Aorta (tissue), 5 donors: Measurements from ENCODE around the gene NGFR. TPM values are rescaled to one million over a fixed set of nuclear protein-coding genes. Genes with fewer than 3 reads are reported as not detected.

ENCODE experiments used
- ATAC-seq: fragments of 200-7000 bp; cut with Tn5 transposase; one replicate; pipeline ENCODE4 v1.9.1; 2022; ENCODE audit warnings: moderate library complexity; ENCODE audit not compliant: low FRiP score
- DNase-seq, 2 donors: peaks; one replicate each; pipeline ENCODE4 v3.0.0-alpha.2; 2020
- H3K27ac ChIP-seq, 2 donors: one replicate each; pipeline ENCODE4 v1.5.1; 2013; ENCODE audit warnings: low read length in 2 of 2, mild to moderate bottlenecking in 2 of 2, moderate library complexity in 2 of 2, control low read depth in 1 of 2, inconsistent platforms in 1 of 2, low read depth in 1 of 2
- H3K27me3 ChIP-seq, 2 donors: one replicate each; pipeline ENCODE4 v1.6.1; 2013; ENCODE audit warnings: control low read depth in 1 of 2, low read length in 1 of 2, mild to moderate bottlenecking in 1 of 2, moderate library complexity in 1 of 2; ENCODE audit not compliant: insufficient read depth in 2 of 2, control insufficient read depth in 1 of 2
- H3K36me3 ChIP-seq, 2 donors: one replicate each; pipeline ENCODE4 v1.6.1; 2013; ENCODE audit warnings: control low read depth in 1 of 2, low read length in 1 of 2, mild to moderate bottlenecking in 1 of 2; ENCODE audit not compliant: insufficient read depth in 2 of 2, control insufficient read depth in 1 of 2
- H3K4me1 ChIP-seq, 2 donors: one replicate each; pipeline ENCODE4 v1.6.1; 2013; ENCODE audit warnings: low read length in 2 of 2, control low read depth in 1 of 2, mild to moderate bottlenecking in 1 of 2, moderate library complexity in 1 of 2; ENCODE audit not compliant: insufficient read depth in 2 of 2, control insufficient read depth in 1 of 2
- H3K4me3 ChIP-seq, 2 donors: one replicate each; pipeline ENCODE4 v1.5.1; 2013; ENCODE audit warnings: low read length in 2 of 2, control low read depth in 1 of 2, mild to moderate bottlenecking in 1 of 2
- H3K9me3 ChIP-seq: one replicate; pipeline ENCODE4 v1.6.1; 2013; ENCODE audit warnings: mild to moderate bottlenecking, low read length; ENCODE audit not compliant: control insufficient read depth
- WGBS, 2 donors: extraction: QIAGEN DNeasy Blood & Tissue Kit; methylation state at CpG; one replicate each; pipeline ENCODE4 v1.1.7; 2013; 5-methylcytosine and 5-hydroxymethylcytosine counted together
- intact Hi-C, 2 donors: fragments of 100-400 bp; cut with DNase I; formaldehyde crosslinking; loops; one replicate each; pipeline versions ENCODE4 v1.14.2 to v1.15.0; 2022
- polyA plus RNA-seq, 2 donors: library from polyadenylated mRNA; stranded (reverse); fragments of 200-250 nt; gene quantifications; one replicate each; pipeline ENCODE4 v1.2.3, GENCODE V29; 2013
- total RNA-seq, 2 donors: library from RNA; stranded (reverse); fragmentation: NEBNext Ultra II Directional; extraction: Animal tissue kit (Norgen Biotek cat#: 25700); gene quantifications; one replicate each; pipeline ENCODE4 v1.2.1, GENCODE V29; 2021
- donor health status: healthy with polysubstance abuse.
- donor health status: Bipolar disorder and iron deficiency.
- donor health status: DM: no; HTN: no; CAD: no.
- donor health status: DM: no; HTN: no; CAD: no.
- donor health status: DM: yes; HTN: yes; CAD: no.

The NGFR gene
- total and polyA plus RNA-seq, 4 donors, result 0.75 to 55.7 (median 19.1) TPM

- Histone ChIP-seq H3K4me1 (no peaks in the 10 kb centered on the region), H3K27ac (no peak overlapping the region), H3K4me3 (no peak overlapping the region), H3K36me3 (no peaks in the 10 kb centered on the region), H3K9me3 (no peaks in the 10 kb centered on the region), H3K27me3 (no peaks in the 10 kb centered on the region)
- DNase-seq (peak in 1 of 2 donors; percentile 46), ATAC-seq (no peak)
- intact Hi-C loops, result no loop called here
- 93 to 95% methylated on average over 6 of the region's 6 CpGs for WGBS, 2 donors
Observed at GRCh38 chr17:49522357-49522890, 27.3 kb downstream of the NGFR start.

GRCh38 chr17:49523196-49523595 lies 28.1 kb downstream of the NGFR start:
- WGBS, 2 donors, result 86 to 88% methylated on average over 5 of the region's 5 CpGs
- ATAC-seq (no peak), DNase-seq (peak in 1 of 2 donors; percentile 28)
- Histone ChIP-seq H3K4me3 (no peak overlapping the region), H3K36me3 (no peaks in the 10 kb centered on the region), H3K9me3 (no peaks in the 10 kb centered on the region), H3K27me3 (no peaks in the 10 kb centered on the region), H3K27ac (no peak overlapping the region), H3K4me1 (no peaks in the 10 kb centered on the region)
- intact Hi-C loops, result no loop called here

GRCh38 chr17:49523706-49524472 lies 28.8 kb downstream of the NGFR start:
- no peaks in the 10 kb centered on the region for H3K9me3 ChIP-seq
- no peaks in the 10 kb centered on the region for H3K27me3 ChIP-seq
- H3K4me1 ChIP-seq, result no peaks in the 10 kb centered on the region
- DNase-seq, result peak in 1 of 2 donors; percentile 73
- no peak overlapping the region for H3K27ac ChIP-seq
- WGBS, 2 donors, result 75 to 76% methylated on average over 10 to 11 of the region's 11 CpGs
- no peak overlapping the region for H3K4me3 ChIP-seq
- no peaks in the 10 kb centered on the region for H3K36me3 ChIP-seq
- intact Hi-C loops, result no loop called here
- no peak for ATAC-seq

GRCh38 chr17:49524473-49525359 lies 29.6 kb downstream of the NGFR start:
- H3K27ac ChIP-seq, result no peak overlapping the region
- no peak overlapping the region for H3K4me3 ChIP-seq
- H3K27me3 ChIP-seq, result no peaks in the 10 kb centered on the region
- 91 to 95% methylated on average over 17 of the region's 17 CpGs for WGBS, 2 donors
- H3K9me3 ChIP-seq, result no peaks in the 10 kb centered on the region
- DNase-seq, result peak in 1 of 2 donors; percentile 44
- intact Hi-C loops, result no loop called here
- ATAC-seq, result no peak
- no peaks in the 10 kb centered on the region for H3K4me1 ChIP-seq
- no peaks in the 10 kb centered on the region for H3K36me3 ChIP-seq

GRCh38 chr17:49525831-49526741 lies 31.0 kb downstream of the NGFR start:
- Histone ChIP-seq H3K27me3 (no peaks in the 10 kb centered on the region), H3K4me1 (no peaks in the 10 kb centered on the region), H3K27ac (no peak overlapping the region), H3K4me3 (no peak overlapping the region), H3K36me3 (no peaks in the 10 kb centered on the region), H3K9me3 (no peaks in the 10 kb centered on the region)
- 59 to 67% methylated on average over 24 of the region's 24 CpGs for WGBS, 2 donors
- DNase-seq (peak; percentile 49 to 71), ATAC-seq (peak; percentile 62)
- intact Hi-C loops, result no loop called here

GRCh38 chr17:49527927-49528651 lies 33.0 kb downstream of the NGFR start:
- intact Hi-C loops, result no loop called here
- no peak overlapping the region for H3K4me3 ChIP-seq
- H3K4me1 ChIP-seq, result no peaks in the 10 kb centered on the region
- 92 to 94% methylated on average over 11 of the region's 11 CpGs for WGBS, 2 donors
- H3K9me3 ChIP-seq, result no peaks in the 10 kb centered on the region
- H3K36me3 ChIP-seq, result no peaks in the 10 kb centered on the region
- peak in 1 of 2 donors; percentile 45 for DNase-seq
- ATAC-seq, result no peak
- H3K27ac ChIP-seq, result no peak overlapping the region
- H3K27me3 ChIP-seq, result no peaks in the 10 kb centered on the region

- H3K9me3 ChIP-seq, result no peaks in the 10 kb centered on the region
- no peak overlapping the region for H3K27ac ChIP-seq
- no peak overlapping the region for H3K4me3 ChIP-seq
- H3K36me3 ChIP-seq, result no peaks in the 10 kb centered on the region
- H3K27me3 ChIP-seq, result no peaks in the 10 kb centered on the region
- H3K4me1 ChIP-seq, result no peaks in the 10 kb centered on the region
- 92 to 99% methylated on average over 3 of the region's 3 CpGs for WGBS, 2 donors
- DNase-seq (peak in 1 of 2 donors; percentile 19), ATAC-seq (no peak)
- intact Hi-C loops, result no loop called here
Observed at GRCh38 chr17:49528966-49529365, 33.9 kb downstream of the NGFR start.
